Panc1 (cell line): ENCODE results near the gene DCN.

Experiments used
- CTCF ChIP-seq: fragments of 450-650 bp; IDR thresholded peaks from 2 replicates; pipeline ENCODE4 v1.5.1; 2017; ENCODE audit warnings: mild to moderate bottlenecking
- POLR2AphosphoS5 ChIP-seq: IDR thresholded peaks from 2 replicates; pipeline ENCODE4 v1.6.1; 2012; ENCODE audit warnings: mild to moderate bottlenecking, low read depth, low read length, moderate library complexity

DNA sequence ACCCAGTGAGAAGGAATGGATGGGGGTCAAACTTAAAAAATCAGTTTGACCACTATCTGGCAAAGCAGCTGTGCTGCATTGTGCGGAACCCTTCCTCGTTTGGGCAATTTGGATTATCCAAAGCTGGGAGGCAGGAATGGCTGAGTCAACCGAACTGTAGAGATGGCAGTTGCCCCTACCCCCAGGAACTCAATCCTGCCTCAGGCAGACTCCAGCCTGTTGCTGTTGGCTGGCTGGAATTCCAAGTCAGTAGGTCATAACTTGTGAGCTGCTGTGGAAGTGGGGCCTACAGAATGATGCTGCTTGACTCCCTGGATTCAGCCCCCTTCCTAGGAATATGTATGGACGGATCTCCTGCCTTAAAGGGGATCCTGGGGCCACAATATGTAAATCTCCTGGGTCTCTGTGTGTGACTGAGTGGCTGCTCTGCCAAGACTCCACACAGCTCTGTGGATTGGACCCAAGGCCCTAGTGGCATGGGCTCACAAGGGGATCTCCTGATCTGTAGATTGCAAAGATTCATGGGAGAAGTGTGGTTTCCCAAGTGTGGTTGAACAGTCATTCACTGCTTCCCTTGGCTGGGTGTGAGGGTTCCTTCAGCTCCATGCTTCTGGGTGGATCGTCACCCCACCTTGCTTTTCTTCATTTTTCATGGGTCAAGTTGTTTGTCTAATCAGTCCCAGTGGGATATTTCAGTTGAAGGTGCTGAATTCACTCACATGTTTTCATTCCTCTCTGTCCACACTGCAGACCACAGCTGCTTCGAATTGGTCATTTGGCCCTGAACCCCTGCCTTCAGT lies 90.5 kb downstream of the DCN start:
- TF ChIP-seq CTCF = no peak
- no peak for TF ChIP-seq POLR2AphosphoS5
